ENCODE results near the gene RNF141.

DNA sequence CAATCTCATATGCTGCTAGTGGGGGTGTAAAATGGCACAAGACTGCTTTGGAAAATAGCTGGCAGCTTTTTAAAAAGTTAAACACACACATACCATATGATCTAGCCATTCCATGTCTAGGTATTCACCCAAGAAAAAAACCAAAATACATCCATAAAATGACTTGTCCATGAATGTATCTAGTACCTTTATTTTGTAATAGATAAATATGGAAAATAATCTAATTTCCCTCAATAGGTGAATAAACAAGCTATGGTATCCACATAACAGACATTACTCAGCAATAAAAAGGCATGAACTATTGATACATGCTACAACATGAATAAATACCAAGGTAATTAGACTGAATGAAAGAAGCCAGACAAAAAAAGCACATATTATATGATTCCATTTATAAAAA is 22.9 kb downstream of the RNF141 start:
- TF ChIP-seq EZH2phosphoT487 (IDR thresholded peaks at IDR 0.05; ENCODE audit: insufficient read depth, low read depth), result no peak
- no peak for TF ChIP-seq EZH2 (IDR thresholded peaks at IDR 0.05; ENCODE audit: insufficient read depth, poor library complexity, severe bottlenecking)

Measured in GM23248 (cell line).